ENCODE measurements around the gene CXCL12.

The CXCL12 gene

GRCh38 chr10:44419790-44420549, 35.1 kb upstream of the CXCL12 start:
- Histone ChIP-seq H3K27ac (ENCODE audit: insufficient read depth, low read depth, low read length, poor library complexity, severe bottlenecking) (no peak overlapping the region), H3K9me3 (ENCODE audit: control insufficient read depth, low read length) (no peaks in the 10 kb centered on the region), H3K36me3 (ENCODE audit: control insufficient read depth, insufficient read depth, low read length) (no peaks in the 10 kb centered on the region), H3K4me3 (ENCODE audit: insufficient read depth, low read depth, low read length) (no peak overlapping the region), H3K27me3 (ENCODE audit: control insufficient read depth, insufficient read depth, low read length, poor library complexity, severe bottlenecking) (no peaks in the 10 kb centered on the region), H3K4me1 (ENCODE audit: control insufficient read depth, insufficient read depth, low read length) (no peaks in the 10 kb centered on the region)
- WGBS, 2 experiments: 91 to 96% methylated on average over 2 of the region's 2 CpGs

- 92 to 96% methylated on average over 8 of the region's 8 CpGs for WGBS, 2 experiments
- H3K4me3 ChIP-seq (ENCODE audit: insufficient read depth, low read depth, low read length): no peak overlapping the region
- no peaks in the 10 kb centered on the region for H3K9me3 ChIP-seq (ENCODE audit: control insufficient read depth, low read length)
- no peak overlapping the region for H3K27ac ChIP-seq (ENCODE audit: insufficient read depth, low read depth, low read length, poor library complexity, severe bottlenecking)
- no peaks in the 10 kb centered on the region for H3K36me3 ChIP-seq (ENCODE audit: control insufficient read depth, insufficient read depth, low read length)
- no peaks in the 10 kb centered on the region for H3K27me3 ChIP-seq (ENCODE audit: control insufficient read depth, insufficient read depth, low read length, poor library complexity, severe bottlenecking)
- H3K4me1 ChIP-seq (ENCODE audit: control insufficient read depth, insufficient read depth, low read length): no peaks in the 10 kb centered on the region
Observed at GRCh38 chr10:44418637-44419036, 33.7 kb upstream of the CXCL12 start.

GRCh38 chr10:44417761-44418160, 32.9 kb upstream of the CXCL12 start:
- H3K9me3 ChIP-seq (ENCODE audit: control insufficient read depth, low read length): no peaks in the 10 kb centered on the region
- H3K4me1 ChIP-seq (ENCODE audit: control insufficient read depth, insufficient read depth, low read length): no peaks in the 10 kb centered on the region
- no peaks in the 10 kb centered on the region for H3K27me3 ChIP-seq (ENCODE audit: control insufficient read depth, insufficient read depth, low read length, poor library complexity, severe bottlenecking)
- H3K27ac ChIP-seq (ENCODE audit: insufficient read depth, low read depth, low read length, poor library complexity, severe bottlenecking): no peak overlapping the region
- no peaks in the 10 kb centered on the region for H3K36me3 ChIP-seq (ENCODE audit: control insufficient read depth, insufficient read depth, low read length)
- 94 to 98% methylated on average over 4 of the region's 4 CpGs for WGBS, 2 experiments
- H3K4me3 ChIP-seq (ENCODE audit: insufficient read depth, low read depth, low read length): no peak overlapping the region

GRCh38 chr10:44416936-44417335, 32.0 kb upstream of the CXCL12 start:
- H3K27me3 ChIP-seq (ENCODE audit: control insufficient read depth, insufficient read depth, low read length, poor library complexity, severe bottlenecking): no peaks in the 10 kb centered on the region
- H3K36me3 ChIP-seq (ENCODE audit: control insufficient read depth, insufficient read depth, low read length): no peaks in the 10 kb centered on the region
- no peaks in the 10 kb centered on the region for H3K4me1 ChIP-seq (ENCODE audit: control insufficient read depth, insufficient read depth, low read length)
- no peak overlapping the region for H3K27ac ChIP-seq (ENCODE audit: insufficient read depth, low read depth, low read length, poor library complexity, severe bottlenecking)
- no peak overlapping the region for H3K4me3 ChIP-seq (ENCODE audit: insufficient read depth, low read depth, low read length)
- WGBS, 2 experiments: 90 to 96% methylated on average over 2 of the region's 2 CpGs
- no peaks in the 10 kb centered on the region for H3K9me3 ChIP-seq (ENCODE audit: control insufficient read depth, low read length)

GRCh38 chr10:44416021-44416771, 31.3 kb upstream of the CXCL12 start:
- no peaks in the 10 kb centered on the region for H3K4me1 ChIP-seq (ENCODE audit: control insufficient read depth, insufficient read depth, low read length)

GRCh38 chr10:44415121-44415520, 30.2 kb upstream of the CXCL12 start:
- Histone ChIP-seq H3K4me1 (ENCODE audit: control insufficient read depth, insufficient read depth, low read length) (no peaks in the 10 kb centered on the region), H3K27me3 (ENCODE audit: control insufficient read depth, insufficient read depth, low read length, poor library complexity, severe bottlenecking) (no peaks in the 10 kb centered on the region), H3K36me3 (ENCODE audit: control insufficient read depth, insufficient read depth, low read length) (no peaks in the 10 kb centered on the region), H3K4me3 (ENCODE audit: insufficient read depth, low read depth, low read length) (no peak overlapping the region), H3K9me3 (ENCODE audit: control insufficient read depth, low read length) (no peaks in the 10 kb centered on the region), H3K27ac (ENCODE audit: insufficient read depth, low read depth, low read length, poor library complexity, severe bottlenecking) (no peak overlapping the region)
- WGBS, 2 experiments: 97 to 100% methylated on average over 2 of the region's 2 CpGs

More at GRCh38 chr10:44416021-44416771, 31.3 kb upstream of the CXCL12 start:
- WGBS, 2 experiments: 89 to 93% methylated on average over 7 of the region's 7 CpGs
- Histone ChIP-seq H3K36me3 (ENCODE audit: control insufficient read depth, insufficient read depth, low read length) (no peaks in the 10 kb centered on the region), H3K4me3 (ENCODE audit: insufficient read depth, low read depth, low read length) (no peak overlapping the region), H3K9me3 (ENCODE audit: control insufficient read depth, low read length) (no peaks in the 10 kb centered on the region), H3K27me3 (ENCODE audit: control insufficient read depth, insufficient read depth, low read length, poor library complexity, severe bottlenecking) (no peaks in the 10 kb centered on the region), H3K27ac (ENCODE audit: insufficient read depth, low read depth, low read length, poor library complexity, severe bottlenecking) (no peak overlapping the region)

- Histone ChIP-seq H3K9me3 (ENCODE audit: control insufficient read depth, low read length) (no peaks in the 10 kb centered on the region), H3K4me1 (ENCODE audit: control insufficient read depth, insufficient read depth, low read length) (no peaks in the 10 kb centered on the region), H3K27ac (ENCODE audit: insufficient read depth, low read depth, low read length, poor library complexity, severe bottlenecking) (no peak overlapping the region), H3K4me3 (ENCODE audit: insufficient read depth, low read depth, low read length) (no peak overlapping the region), H3K36me3 (ENCODE audit: control insufficient read depth, insufficient read depth, low read length) (no peaks in the 10 kb centered on the region), H3K27me3 (ENCODE audit: control insufficient read depth, insufficient read depth, low read length, poor library complexity, severe bottlenecking) (no peaks in the 10 kb centered on the region)
- WGBS, 2 experiments: 89 to 93% methylated on average over 1 of the region's 1 CpG
Observed at GRCh38 chr10:44413416-44413815, 28.5 kb upstream of the CXCL12 start.

GRCh38 chr10:44411251-44411650, 26.4 kb upstream of the CXCL12 start:
- WGBS, 2 experiments: 93 to 98% methylated on average over 5 of the region's 5 CpGs
- Histone ChIP-seq H3K36me3 (ENCODE audit: control insufficient read depth, insufficient read depth, low read length) (no peaks in the 10 kb centered on the region), H3K27ac (ENCODE audit: insufficient read depth, low read depth, low read length, poor library complexity, severe bottlenecking) (no peak overlapping the region), H3K9me3 (ENCODE audit: control insufficient read depth, low read length) (no peaks in the 10 kb centered on the region), H3K4me1 (ENCODE audit: control insufficient read depth, insufficient read depth, low read length) (no peaks in the 10 kb centered on the region), H3K27me3 (ENCODE audit: control insufficient read depth, insufficient read depth, low read length, poor library complexity, severe bottlenecking) (no peaks in the 10 kb centered on the region), H3K4me3 (ENCODE audit: insufficient read depth, low read depth, low read length) (no peak overlapping the region)

- H3K4me1 ChIP-seq (ENCODE audit: control insufficient read depth, insufficient read depth, low read length): peaks cover 2% of the 10 kb centered on the region
- H3K9me3 ChIP-seq (ENCODE audit: control insufficient read depth, low read length): no peaks in the 10 kb centered on the region
- H3K27ac ChIP-seq (ENCODE audit: insufficient read depth, low read depth, low read length, poor library complexity, severe bottlenecking): no peak overlapping the region
- WGBS, 2 experiments: 90 to 98% methylated on average over 2 of the region's 2 CpGs
- H3K27me3 ChIP-seq (ENCODE audit: control insufficient read depth, insufficient read depth, low read length, poor library complexity, severe bottlenecking): no peaks in the 10 kb centered on the region
- no peak overlapping the region for H3K4me3 ChIP-seq (ENCODE audit: insufficient read depth, low read depth, low read length)
- no peaks in the 10 kb centered on the region for H3K36me3 ChIP-seq (ENCODE audit: control insufficient read depth, insufficient read depth, low read length)
Observed at GRCh38 chr10:44404741-44405437, 20.0 kb upstream of the CXCL12 start.

Data from ectodermal cell (in vitro differentiated cells).